Immature natural killer cell (primary cell): ENCODE measurements around the gene TMEM169. TPM values are rescaled to one million over a fixed set of nuclear protein-coding genes. Genes with fewer than 3 reads are reported as not detected.

ENCODE experiments used
- DNase-seq, 3 donors: peaks; one replicate each; pipeline ENCODE4 v3.0.0; 2022; ENCODE audit warnings: mixed read lengths in 1 of 3
- H3K27ac Mint-ChIP-seq, 6 donors: one replicate each; pipeline ENCODE4 v1.8.0; 2020; ENCODE audit warnings: mixed read lengths in 6 of 6, mild to moderate bottlenecking in 5 of 6, inconsistent platforms in 4 of 6, moderate library complexity in 3 of 6
- H3K27me3 Mint-ChIP-seq, 3 donors: one replicate each; pipeline ENCODE4 v1.8.0; 2020 to 2021; ENCODE audit warnings: low read depth in 3 of 3, mild to moderate bottlenecking in 3 of 3, mixed read lengths in 3 of 3, moderate library complexity in 3 of 3, inconsistent platforms in 1 of 3
- H3K36me3 Mint-ChIP-seq, 3 donors: one replicate each; pipeline ENCODE4 v1.8.0; 2020; ENCODE audit warnings: mixed read lengths in 3 of 3, inconsistent platforms in 2 of 3, mild to moderate bottlenecking in 2 of 3
- H3K4me1 Mint-ChIP-seq, 2 donors: one replicate each; pipeline ENCODE4 v1.8.0; 2020; ENCODE audit warnings: inconsistent platforms in 2 of 2, mild to moderate bottlenecking in 2 of 2, mixed read lengths in 2 of 2, moderate library complexity in 1 of 2
- H3K4me3 Mint-ChIP-seq, 5 donors: one replicate each; pipeline ENCODE4 v1.8.0; 2020; ENCODE audit warnings: mild to moderate bottlenecking in 5 of 5, mixed read lengths in 5 of 5, inconsistent platforms in 3 of 5, moderate library complexity in 3 of 5
- H3K9me3 Mint-ChIP-seq, 6 donors: one replicate each; pipeline ENCODE4 v1.8.0; 2020; ENCODE audit warnings: mild to moderate bottlenecking in 6 of 6, mixed read lengths in 6 of 6, inconsistent platforms in 4 of 6, moderate library complexity in 3 of 6
- polyA plus RNA-seq, 3 donors: library from polyadenylated mRNA; unstranded; fragments of 300-500 nt; fragmentation: Illumina TruSeq; gene quantifications; one replicate each; pipeline ENCODE4 v1.2.3, GENCODE V29; 2021

TMEM169 gene
- polyA plus RNA-seq, 3 donors from 2014 or later = 0.49 to 1.0 TPM; not detected in 1

DNA sequence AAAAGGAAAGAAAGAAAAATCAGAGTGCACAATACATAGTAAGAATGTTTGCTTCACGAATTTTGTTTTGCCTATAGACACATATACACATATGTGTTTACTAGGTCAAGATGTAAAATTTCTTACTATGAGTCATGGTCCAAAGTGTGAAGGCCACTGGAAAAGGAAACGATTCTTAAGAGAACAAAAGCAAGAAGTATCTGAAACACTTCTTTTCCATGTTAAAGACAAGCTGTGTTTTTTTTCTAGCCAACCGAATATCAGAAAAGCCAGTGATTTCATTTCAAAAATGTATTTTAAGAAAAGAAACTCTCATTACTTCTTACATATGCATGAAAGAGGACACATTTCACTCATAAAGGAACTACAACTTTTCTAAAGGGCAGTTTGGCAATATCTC lies 25.0 kb upstream of the TMEM169 start:
- Mint-ChIP-seq H3K4me1 (peaks cover 35 to 45% of the 10 kb centered on the region in 2 donors), H3K9me3 (no peaks in the 10 kb centered on the region), H3K27me3 (no peaks in the 10 kb centered on the region), H3K4me3 (peak overlapping the region; percentile 44 to 86 (median 84)), H3K27ac (peak overlapping the region; percentile 94 to 98 (median 96)), H3K36me3 (peaks cover 8 to 14% (median 9%) of the 10 kb centered on the region in 3 donors)
- DNase-seq = no peak

DNA sequence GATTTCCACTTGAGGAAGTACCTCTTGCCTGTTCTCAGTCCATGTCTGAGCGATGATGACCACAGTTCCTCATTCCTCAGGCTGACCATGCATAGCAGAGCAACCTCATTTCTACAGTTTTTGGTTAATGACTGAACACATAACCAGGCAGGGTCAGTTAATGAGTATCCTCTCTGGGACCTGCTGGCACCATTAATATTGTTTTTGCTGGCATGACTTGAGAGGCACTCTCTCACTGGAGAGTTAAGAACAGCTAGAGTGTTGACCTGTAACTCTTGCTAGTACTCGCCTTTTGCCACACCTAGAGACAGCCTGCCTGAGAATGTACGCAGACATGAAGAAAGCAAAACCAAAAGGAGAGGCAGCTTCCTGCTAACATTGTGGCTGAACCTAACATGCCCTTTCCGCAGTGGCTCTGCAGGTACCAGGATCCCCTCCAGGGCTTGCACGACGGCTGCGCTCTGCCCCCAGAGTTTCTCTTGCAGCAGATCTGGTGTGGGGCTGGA lies 24.0 kb upstream of the TMEM169 start:
- Mint-ChIP-seq H3K36me3 (peaks cover 5 to 16% (median 10%) of the 10 kb centered on the region in 3 donors), H3K9me3 (no peaks in the 10 kb centered on the region), H3K4me1 (peaks cover 35 to 45% of the 10 kb centered on the region in 2 donors), H3K27ac (peak overlapping the region; percentile 94 to 98 (median 96)), H3K27me3 (no peaks in the 10 kb centered on the region), H3K4me3 (peak overlapping the region; percentile 76 to 86 (median 84))
- peak; percentile 66 to 72 (median 71) for DNase-seq

DNA sequence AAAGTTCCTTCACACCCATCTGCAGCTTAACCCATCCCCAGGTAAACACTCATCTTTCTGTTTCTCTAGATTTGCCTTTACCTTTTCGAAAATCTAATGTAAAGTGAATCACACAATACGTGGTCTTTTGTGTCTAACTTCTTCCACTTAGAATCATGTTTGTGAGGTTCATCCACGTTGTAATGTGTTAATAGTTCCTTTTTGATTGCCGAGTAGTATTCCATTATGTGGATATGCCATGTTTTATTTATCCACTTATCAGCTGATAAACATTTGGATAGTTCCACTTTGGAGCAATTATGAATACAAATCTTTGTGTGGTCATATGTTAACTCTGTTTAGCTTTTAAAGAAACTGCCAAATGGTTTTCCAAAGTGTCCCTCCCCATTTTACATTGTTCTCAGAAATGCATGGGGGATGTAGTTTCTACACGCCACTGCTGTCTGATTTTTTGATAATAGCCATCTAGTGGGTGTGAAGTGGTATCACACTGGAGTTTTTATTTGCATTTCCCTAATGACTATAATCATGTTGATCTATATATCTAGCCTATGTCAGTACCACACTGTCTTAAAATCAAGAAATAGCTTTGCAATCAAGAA lies 22.4 kb upstream of the TMEM169 start:
- Mint-ChIP-seq H3K9me3 (no peaks in the 10 kb centered on the region), H3K27me3 (no peaks in the 10 kb centered on the region), H3K4me3 (peak overlapping the region in 2 of 5 donors; percentile 21 to 29), H3K27ac (peak overlapping the region; percentile 72 to 98 (median 96)), H3K4me1 (peaks cover 35 to 45% of the 10 kb centered on the region in 2 donors), H3K36me3 (peaks cover 9 to 16% (median 10%) of the 10 kb centered on the region in 3 donors)
- DNase-seq = no peak

DNA sequence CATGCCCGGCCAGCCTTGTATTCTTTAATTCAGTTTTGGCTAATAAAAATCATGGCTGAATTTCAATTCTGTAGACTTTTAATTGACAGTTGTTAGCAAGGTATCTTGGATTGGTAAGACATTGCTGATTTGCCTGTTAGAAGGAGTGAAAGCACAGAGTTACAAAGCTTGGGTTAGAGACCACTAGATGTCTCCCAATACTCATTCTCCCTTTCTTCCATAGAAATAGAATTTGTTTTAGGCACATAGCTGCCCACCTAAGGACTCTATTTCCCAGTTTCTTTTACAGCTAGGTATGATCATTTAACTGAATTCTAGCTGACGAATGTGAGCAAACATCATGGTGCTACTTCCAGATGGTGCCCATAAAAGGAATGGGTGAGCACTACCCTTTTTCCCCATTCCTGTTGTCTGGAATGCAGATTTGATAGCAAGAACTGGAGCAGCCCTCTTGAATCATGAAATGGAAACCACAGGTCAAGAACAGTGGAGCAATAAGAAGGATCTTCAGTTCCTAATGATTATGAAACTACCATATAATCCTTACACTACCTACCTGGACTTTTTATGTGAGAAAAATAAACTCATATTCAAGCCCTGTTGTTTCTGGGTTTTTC lies 17.6 kb upstream of the TMEM169 start:
- Mint-ChIP-seq H3K4me3 (no peak overlapping the region), H3K27ac (no peak overlapping the region), H3K9me3 (no peaks in the 10 kb centered on the region), H3K36me3 (peaks cover 14 to 25% (median 14%) of the 10 kb centered on the region in 3 donors), H3K4me1 (peaks cover 3 to 13% of the 10 kb centered on the region in 2 donors), H3K27me3 (no peaks in the 10 kb centered on the region)
- DNase-seq = no peak

DNA sequence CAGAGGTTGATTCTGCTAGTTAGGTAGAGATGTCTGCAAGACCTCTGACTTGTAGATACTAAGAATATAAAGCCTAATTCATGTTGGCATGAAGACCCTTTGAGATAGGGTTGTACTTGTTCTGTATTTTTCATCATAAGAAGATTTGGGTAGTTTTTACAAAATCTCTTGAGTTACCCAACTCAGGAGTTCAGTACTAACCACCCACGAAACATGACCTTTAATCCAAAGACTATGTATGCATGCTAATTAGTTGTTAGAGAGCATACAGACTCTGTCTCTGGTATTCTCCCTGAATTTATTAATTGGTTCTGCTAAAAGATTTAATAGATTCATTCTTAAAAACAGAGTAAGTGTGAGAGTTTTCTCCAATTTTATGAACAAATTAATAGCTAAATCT lies 17.1 kb upstream of the TMEM169 start:
- Mint-ChIP-seq H3K9me3 (no peaks in the 10 kb centered on the region), H3K36me3 (peaks cover 9 to 28% (median 18%) of the 10 kb centered on the region in 3 donors), H3K27ac (no peak overlapping the region), H3K4me3 (no peak overlapping the region), H3K27me3 (no peaks in the 10 kb centered on the region), H3K4me1 (peaks cover 3 to 7% of the 10 kb centered on the region in 2 donors)
- no peak for DNase-seq

DNA sequence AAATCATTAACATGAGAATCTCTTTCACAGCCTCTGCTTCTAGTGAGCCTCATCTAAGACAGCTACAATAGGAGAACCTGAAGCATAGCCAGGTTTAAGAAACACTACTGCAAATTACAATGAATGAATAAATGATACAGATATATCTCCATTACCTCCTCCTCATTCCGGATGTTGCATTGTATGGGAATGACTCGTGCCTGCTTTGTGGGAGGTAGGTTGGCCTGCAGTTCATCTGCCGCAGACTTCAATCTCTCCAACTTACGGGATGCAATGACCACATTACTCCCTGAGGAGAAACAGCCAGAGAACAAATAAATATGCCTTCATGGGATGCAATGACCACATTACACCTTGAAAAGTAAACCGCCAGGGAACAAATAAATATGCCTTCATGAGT lies 15.5 kb upstream of the TMEM169 start:
- H3K27ac Mint-ChIP-seq = peak overlapping the region in 1 of 6 donors; percentile 40
- no peaks in the 10 kb centered on the region for H3K9me3 Mint-ChIP-seq
- no peaks in the 10 kb centered on the region for H3K27me3 Mint-ChIP-seq
- no peak overlapping the region for H3K4me3 Mint-ChIP-seq
- peaks cover 8 to 30% (median 18%) of the 10 kb centered on the region in 3 donors for H3K36me3 Mint-ChIP-seq
- peaks cover 3 to 6% of the 10 kb centered on the region in 2 donors for H3K4me1 Mint-ChIP-seq
- DNase-seq = no peak

DNA sequence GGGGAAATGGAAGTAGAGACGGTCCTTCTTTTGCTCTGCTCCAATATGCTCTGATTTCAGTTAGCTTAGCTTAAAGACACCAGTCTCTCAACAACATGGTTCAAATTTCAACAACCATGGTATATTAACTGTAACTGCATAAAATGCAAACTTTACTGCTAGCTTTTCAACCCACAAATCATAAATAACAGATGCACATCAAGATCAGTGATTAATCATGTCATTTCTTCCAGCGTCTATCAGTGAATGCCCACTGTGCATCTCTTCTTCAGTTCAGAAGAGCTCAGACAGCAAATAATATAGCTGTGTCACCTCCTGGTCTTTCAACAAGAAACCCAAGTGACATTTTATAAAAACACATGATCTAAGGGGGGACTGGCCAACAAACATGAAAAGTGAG lies 12.7 kb upstream of the TMEM169 start:
- no peak for DNase-seq
- Mint-ChIP-seq H3K36me3 (peaks cover 4 to 23% (median 14%) of the 10 kb centered on the region in 3 donors), H3K4me1 (peaks cover 3 to 7% of the 10 kb centered on the region in 2 donors), H3K27me3 (no peaks in the 10 kb centered on the region), H3K4me3 (no peak overlapping the region), H3K27ac (peak overlapping the region in 1 of 6 donors; percentile 5), H3K9me3 (no peaks in the 10 kb centered on the region)

DNA sequence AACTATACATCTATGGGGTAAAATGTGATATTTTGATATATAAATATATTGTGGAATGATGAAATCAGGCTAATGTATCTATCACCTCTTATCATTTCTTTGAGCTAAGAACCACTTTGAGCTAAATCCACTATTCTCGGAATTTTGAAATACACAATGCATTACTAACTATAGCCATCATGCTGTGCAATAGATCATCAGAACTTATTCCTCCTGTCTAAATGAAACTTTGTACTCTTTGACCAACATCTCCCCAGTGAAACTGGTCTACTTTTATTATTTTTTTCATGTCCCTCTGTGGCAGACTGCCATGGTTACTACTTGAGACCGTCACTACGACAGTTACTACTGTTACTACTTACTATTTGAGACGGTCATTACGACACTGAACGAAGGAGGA lies 11.5 kb upstream of the TMEM169 start:
- H3K36me3 Mint-ChIP-seq = peaks cover 4 to 25% (median 13%) of the 10 kb centered on the region in 3 donors
- DNase-seq = no peak
- H3K27ac Mint-ChIP-seq = no peak overlapping the region
- no peak overlapping the region for H3K4me3 Mint-ChIP-seq
- H3K4me1 Mint-ChIP-seq = peaks cover 4 to 17% of the 10 kb centered on the region in 2 donors
- H3K27me3 Mint-ChIP-seq = no peaks in the 10 kb centered on the region
- no peaks in the 10 kb centered on the region for H3K9me3 Mint-ChIP-seq

DNA sequence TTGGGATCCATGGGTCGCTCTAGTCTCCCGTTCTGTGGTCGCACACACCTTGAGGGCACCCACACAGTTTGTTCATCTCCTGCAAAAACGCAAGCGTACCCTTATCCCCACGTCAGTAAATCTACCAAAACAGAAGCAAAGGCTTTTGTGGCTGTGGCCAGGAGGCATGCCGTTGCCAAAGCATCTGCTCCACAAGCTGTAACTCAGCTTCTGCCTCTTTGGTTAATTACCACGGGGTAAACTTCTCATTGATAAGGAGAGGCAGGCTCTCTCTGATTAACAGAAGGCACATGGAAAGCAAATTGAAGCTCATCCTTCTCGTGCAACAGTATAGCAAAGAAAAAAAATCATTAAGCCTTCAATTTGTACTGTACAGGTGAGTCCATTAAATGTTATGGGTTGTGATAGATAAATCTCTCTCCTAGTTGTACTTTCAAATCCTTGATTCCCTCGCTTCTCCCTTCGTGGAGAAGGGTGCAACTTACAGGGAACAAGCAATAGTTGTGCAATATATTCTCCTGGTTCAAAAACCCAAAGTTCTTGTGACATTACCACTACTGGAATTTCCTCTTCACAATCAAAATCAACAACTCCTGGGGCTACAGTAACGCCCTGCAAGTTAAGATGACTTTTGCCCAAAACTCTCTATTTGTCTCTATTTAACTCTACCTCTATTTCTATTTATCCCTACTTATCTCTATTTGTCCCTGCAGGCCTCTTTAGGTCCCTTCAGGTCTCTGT lies 10.4 kb upstream of the TMEM169 start:
- H3K27ac Mint-ChIP-seq = peak overlapping the region in 1 of 6 donors; percentile 3
- peaks cover 0 to 17% (median 9%) of the 10 kb centered on the region in 3 donors for H3K36me3 Mint-ChIP-seq
- no peaks in the 10 kb centered on the region for H3K27me3 Mint-ChIP-seq
- H3K4me1 Mint-ChIP-seq = peaks cover 5 to 17% of the 10 kb centered on the region in 2 donors
- no peak overlapping the region for H3K4me3 Mint-ChIP-seq
- no peak for DNase-seq
- H3K9me3 Mint-ChIP-seq = no peaks in the 10 kb centered on the region

DNA sequence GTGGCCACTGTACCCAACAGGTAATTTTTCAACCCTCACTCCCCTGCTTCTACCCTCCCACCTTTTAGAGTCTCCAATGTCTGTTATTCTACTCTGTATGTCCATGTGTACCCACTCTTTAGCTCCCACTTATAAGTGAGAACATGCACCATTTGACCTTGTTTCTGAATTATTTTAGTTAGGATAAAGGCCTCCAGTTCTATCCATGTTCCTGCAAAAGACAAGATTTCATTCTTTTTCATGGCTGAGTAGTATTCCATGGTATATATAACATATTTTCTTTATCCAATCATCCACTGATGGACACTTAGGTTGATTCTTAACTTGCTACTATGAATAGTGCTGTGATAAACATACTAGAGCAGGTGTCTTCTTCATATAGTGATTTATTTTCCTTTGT lies 9.2 kb upstream of the TMEM169 start:
- Mint-ChIP-seq H3K27me3 (no peaks in the 10 kb centered on the region), H3K36me3 (peaks cover 0 to 10% (median 9%) of the 10 kb centered on the region in 3 donors), H3K9me3 (no peaks in the 10 kb centered on the region), H3K4me3 (no peak overlapping the region), H3K27ac (peak overlapping the region in 1 of 6 donors; percentile 24), H3K4me1 (peaks cover 5 to 17% of the 10 kb centered on the region in 2 donors)
- DNase-seq = no peak

DNA sequence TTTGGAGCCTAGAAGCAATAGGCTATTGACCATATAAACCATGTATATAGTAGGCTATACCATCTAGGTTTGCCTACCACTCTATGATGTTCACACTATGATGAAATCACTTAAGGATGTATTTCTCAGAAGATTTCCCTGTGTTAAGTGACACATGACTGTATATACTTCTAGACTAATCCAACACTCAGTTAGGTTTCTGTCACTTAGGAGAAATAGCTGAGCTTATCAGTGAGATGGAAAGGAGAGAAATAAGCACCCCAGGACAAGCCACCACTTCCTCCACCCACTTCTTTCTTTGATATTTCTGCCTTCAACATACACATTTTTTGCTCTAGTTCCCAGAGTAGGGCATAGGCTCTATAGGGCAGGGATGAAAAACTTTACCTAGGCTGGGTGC lies 7.9 kb upstream of the TMEM169 start:
- Mint-ChIP-seq H3K27ac (no peak overlapping the region), H3K27me3 (no peaks in the 10 kb centered on the region), H3K9me3 (no peaks in the 10 kb centered on the region), H3K4me1 (peaks cover 3 to 13% of the 10 kb centered on the region in 2 donors), H3K36me3 (peaks cover 0 to 10% (median 4%) of the 10 kb centered on the region in 3 donors), H3K4me3 (no peak overlapping the region)
- no peak for DNase-seq

DNA sequence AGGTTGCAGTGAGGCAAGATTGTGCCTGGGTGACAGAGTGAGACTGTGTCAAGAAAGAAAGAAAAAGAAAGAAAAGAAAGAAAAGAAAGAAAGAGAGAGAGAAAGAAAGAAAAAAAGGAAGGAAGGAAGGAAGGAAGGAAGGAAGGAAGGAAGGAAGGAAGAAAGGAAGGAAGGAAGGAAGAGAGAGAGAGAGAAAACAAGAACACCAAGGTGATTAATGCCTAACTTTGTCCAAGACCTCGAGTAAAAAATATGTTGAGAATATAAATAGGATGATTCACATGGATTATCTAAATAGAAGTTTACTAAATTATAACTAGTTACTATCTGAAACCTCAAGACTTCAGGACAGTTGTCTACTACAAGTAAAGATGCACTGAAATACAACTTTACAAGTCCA lies 7.3 kb upstream of the TMEM169 start:
- H3K27ac Mint-ChIP-seq = peak overlapping the region in 2 of 6 donors; percentile 59 to 89
- no peak for DNase-seq
- no peaks in the 10 kb centered on the region for H3K9me3 Mint-ChIP-seq
- H3K4me1 Mint-ChIP-seq = peaks cover 4 to 16% of the 10 kb centered on the region in 2 donors
- H3K4me3 Mint-ChIP-seq = no peak overlapping the region
- H3K27me3 Mint-ChIP-seq = no peaks in the 10 kb centered on the region
- H3K36me3 Mint-ChIP-seq = peaks cover 0 to 7% (median 2%) of the 10 kb centered on the region in 3 donors

DNA sequence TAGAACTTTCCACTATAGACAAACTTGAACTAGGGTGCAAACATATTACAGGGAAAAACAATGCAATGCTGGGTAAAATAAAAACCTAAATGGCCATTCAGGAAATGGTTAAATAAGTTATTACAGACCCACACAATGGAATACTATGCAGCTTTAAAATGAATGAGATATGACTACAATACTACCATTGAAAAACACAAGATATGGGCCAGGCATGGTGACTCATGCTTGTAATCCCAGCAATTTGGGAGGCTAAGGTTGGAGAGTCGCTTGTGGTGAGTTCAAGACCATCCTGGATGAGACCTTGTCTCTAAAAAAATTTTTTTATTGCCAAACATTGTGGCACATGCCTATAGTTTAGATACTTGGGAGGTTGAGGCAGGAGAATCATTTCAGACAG lies 6.9 kb upstream of the TMEM169 start:
- Mint-ChIP-seq H3K9me3 (no peaks in the 10 kb centered on the region), H3K36me3 (peaks cover 0 to 7% (median 0%) of the 10 kb centered on the region in 3 donors), H3K4me1 (peaks cover 4 to 16% of the 10 kb centered on the region in 2 donors), H3K27ac (no peak overlapping the region), H3K27me3 (no peaks in the 10 kb centered on the region), H3K4me3 (no peak overlapping the region)
- no peak for DNase-seq
